ENCODE measurements around the gene PLGRKT.
"Not testable (repeated sequence)": the region's sequence is repeated elsewhere in the genome, so short reads cannot be mapped to it uniquely, and the experiment has no call there.

Gene PLGRKT

DNA sequence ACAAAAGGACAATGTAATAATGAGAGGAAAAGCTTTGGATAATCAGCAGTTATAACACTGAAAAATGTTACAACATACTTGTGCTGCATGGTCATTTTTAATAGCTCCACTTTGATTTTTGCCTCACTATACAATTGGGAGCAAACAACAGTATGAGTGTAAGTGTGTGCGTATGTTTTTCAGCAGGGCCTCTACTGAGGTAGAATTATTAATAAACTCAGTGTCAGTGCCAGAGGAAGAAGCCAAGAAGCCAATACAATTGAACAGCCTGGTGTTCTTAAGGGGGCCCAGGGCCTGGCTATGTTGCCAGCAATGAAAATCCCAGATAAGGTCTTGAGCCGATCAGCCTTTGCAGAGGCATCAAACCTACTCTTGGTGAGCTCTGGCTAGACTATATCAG lies 81.9 kb downstream of the PLGRKT start:
- DNase-seq (ENCODE audit: insufficient read length) (no peak), FAIRE-seq (no peak)
- TF ChIP-seq POLR2A (IDR thresholded peaks at IDR 0.05; ENCODE audit: low read depth, low read length): no peak
- TF ChIP-seq POLR2AphosphoS5 (IDR thresholded peaks at IDR 0.05; ENCODE audit: low read depth, low read length): no peak
- no peak for TF ChIP-seq TAF1 (IDR thresholded peaks at IDR 0.05; ENCODE audit: borderline replicate concordance, low read depth, low read length)

- no peak for TF ChIP-seq POLR2A (IDR thresholded peaks at IDR 0.05; ENCODE audit: low read depth, low read length)
- no peak for TF ChIP-seq POLR2AphosphoS5 (IDR thresholded peaks at IDR 0.05; ENCODE audit: low read depth, low read length)
- TF ChIP-seq TAF1 (IDR thresholded peaks at IDR 0.05; ENCODE audit: borderline replicate concordance, low read depth, low read length): no peak
- no peak for FAIRE-seq
These were observed 82.5 kb downstream of the PLGRKT start for GRCh38 chr9:5355226-5355625.

DNA sequence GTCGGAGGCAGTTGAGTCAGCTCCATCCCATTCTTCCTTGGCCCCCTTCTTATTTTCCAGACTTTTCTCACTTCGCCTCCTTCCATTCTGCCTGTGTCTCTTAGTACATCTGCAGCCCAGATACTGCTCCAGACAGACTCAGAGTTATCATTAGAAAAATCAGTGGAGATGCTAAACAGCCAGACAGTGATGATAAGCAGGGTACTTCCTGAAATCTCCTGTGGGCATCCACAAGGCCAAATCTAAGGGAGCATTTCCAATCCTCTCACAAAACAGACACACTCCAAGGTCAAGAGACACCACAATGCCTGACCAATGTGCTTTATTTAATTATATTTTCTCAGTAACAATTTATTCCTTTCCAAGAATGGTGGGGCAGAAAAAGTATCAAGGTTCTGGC lies 83.5 kb downstream of the PLGRKT start:
- FAIRE-seq (no peak), DNase-seq (ENCODE audit: insufficient read length) (no peak)
- no peak for TF ChIP-seq POLR2AphosphoS5 (IDR thresholded peaks at IDR 0.05; ENCODE audit: low read depth, low read length)
- no peak for TF ChIP-seq POLR2A (IDR thresholded peaks at IDR 0.05; ENCODE audit: low read depth, low read length)
- TF ChIP-seq TAF1 (IDR thresholded peaks at IDR 0.05; ENCODE audit: borderline replicate concordance, low read depth, low read length): no peak

More at GRCh38 chr9:5355226-5355625, 82.5 kb downstream of the PLGRKT start:
- no peak for DNase-seq (ENCODE audit: insufficient read length)

GRCh38 chr9:5352637-5353248 lies 85.0 kb downstream of the PLGRKT start:
- no peak for DNase-seq (ENCODE audit: insufficient read length)
- no peak for FAIRE-seq
- TF ChIP-seq POLR2A (IDR thresholded peaks at IDR 0.05; ENCODE audit: low read depth, low read length) (no peak), TAF1 (IDR thresholded peaks at IDR 0.05; ENCODE audit: borderline replicate concordance, low read depth, low read length) (no peak), POLR2AphosphoS5 (IDR thresholded peaks at IDR 0.05; ENCODE audit: low read depth, low read length) (no peak)

GRCh38 chr9:5338992-5339981 lies 98.4 kb downstream of the PLGRKT start, which contains the start of gene RLN1:
Gene RLN1, minus strand, starts transcription at chr9:5339876. Its CDS starts 130 bp downstream, at chr9:5339746.
- DNase-seq (ENCODE audit: insufficient read length) (peak; percentile 7), FAIRE-seq (peak; percentile 100)

DNA sequence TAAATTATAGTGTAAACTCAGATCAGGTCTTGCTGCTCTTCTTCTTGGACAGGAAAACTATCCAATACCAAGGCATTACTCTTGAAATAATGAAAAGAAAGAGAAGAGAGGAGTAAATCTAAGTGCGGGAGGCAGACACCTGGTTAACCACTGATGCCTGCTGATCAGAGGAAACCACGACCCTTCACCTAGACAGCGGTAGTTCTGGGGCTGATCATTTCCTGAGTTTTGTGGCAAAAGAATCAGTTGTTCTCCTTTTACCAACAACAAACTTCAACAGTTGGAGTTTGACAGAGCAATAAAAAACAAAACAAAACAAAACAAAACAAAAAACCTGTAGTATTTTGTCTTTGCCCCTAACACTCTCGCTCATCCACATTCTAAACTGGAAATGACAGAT lies 101.0 kb downstream of the PLGRKT start:
- no peak for TF ChIP-seq TAF1 (IDR thresholded peaks at IDR 0.05; ENCODE audit: borderline replicate concordance, low read depth, low read length)
- no peak for TF ChIP-seq POLR2A (IDR thresholded peaks at IDR 0.05; ENCODE audit: low read depth, low read length)
- no peak for TF ChIP-seq POLR2AphosphoS5 (IDR thresholded peaks at IDR 0.05; ENCODE audit: low read depth, low read length)
- FAIRE-seq (peak; percentile 91), DNase-seq (ENCODE audit: insufficient read length) (no peak)

- FAIRE-seq; DNase-seq (ENCODE audit: insufficient read length): not testable (repeated sequence)
These were observed 106.4 kb downstream of the PLGRKT start for GRCh38 chr9:5331276-5331675.

GRCh38 chr9:5326893-5327548 lies 110.7 kb downstream of the PLGRKT start:
- no peak for DNase-seq (ENCODE audit: insufficient read length)
- TF ChIP-seq POLR2A (IDR thresholded peaks at IDR 0.05; ENCODE audit: low read depth, low read length) (no peak), POLR2AphosphoS5 (IDR thresholded peaks at IDR 0.05; ENCODE audit: low read depth, low read length) (no peak), TAF1 (IDR thresholded peaks at IDR 0.05; ENCODE audit: borderline replicate concordance, low read depth, low read length) (no peak)
- FAIRE-seq: no peak

GRCh38 chr9:5326187-5326586 lies 111.5 kb downstream of the PLGRKT start:
- DNase-seq (ENCODE audit: insufficient read length) (no peak), FAIRE-seq (no peak)
- TF ChIP-seq POLR2A (IDR thresholded peaks at IDR 0.05; ENCODE audit: low read depth, low read length): no peak
- no peak for TF ChIP-seq TAF1 (IDR thresholded peaks at IDR 0.05; ENCODE audit: borderline replicate concordance, low read depth, low read length)
- no peak for TF ChIP-seq POLR2AphosphoS5 (IDR thresholded peaks at IDR 0.05; ENCODE audit: low read depth, low read length)

- FAIRE-seq; DNase-seq (ENCODE audit: insufficient read length): not testable (repeated sequence)
These were observed 116.1 kb downstream of the PLGRKT start for GRCh38 chr9:5321601-5322000.

DNA sequence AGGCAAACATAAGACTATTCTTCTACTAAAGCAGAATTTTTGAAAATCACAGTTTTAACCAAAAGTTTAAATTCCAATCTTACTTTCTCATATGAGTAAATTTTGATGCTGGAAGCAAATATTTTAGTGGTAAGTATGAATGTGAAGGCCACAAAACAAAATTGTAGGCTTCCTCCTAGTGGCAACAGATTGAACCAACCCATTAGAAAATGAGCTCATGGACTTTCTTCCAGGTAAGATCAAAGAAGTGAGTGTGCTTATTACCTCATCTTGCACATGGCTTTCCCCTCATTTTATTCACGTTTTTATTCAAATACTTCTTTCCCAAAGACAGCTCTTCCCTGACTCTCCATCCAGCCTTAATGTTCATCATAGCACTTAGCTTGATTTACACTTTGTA lies 116.7 kb downstream of the PLGRKT start:
- FAIRE-seq (no peak), DNase-seq (ENCODE audit: insufficient read length) (no peak)

DNA sequence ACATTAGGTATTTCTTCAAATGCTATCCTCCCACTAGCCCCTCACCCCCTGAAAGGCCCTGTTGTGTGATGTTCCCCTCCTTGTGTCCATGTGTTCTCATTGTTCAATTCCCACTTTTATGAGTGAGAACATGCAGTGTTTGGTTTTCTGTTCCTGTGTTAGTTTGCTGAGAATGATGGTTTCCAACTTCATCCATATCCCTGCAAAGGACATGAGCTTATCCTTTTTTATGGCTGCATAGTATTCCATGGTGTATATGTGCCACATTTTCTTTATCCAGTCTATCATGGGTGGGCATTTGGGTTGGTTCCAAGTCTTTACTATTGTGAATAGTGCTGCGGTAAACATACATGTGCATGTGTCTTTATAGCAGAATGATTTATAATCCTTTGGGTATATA lies 121.3 kb downstream of the PLGRKT start:
- not testable (repeated sequence) for FAIRE-seq; DNase-seq (ENCODE audit: insufficient read length)

More for the DNA sequence above, 116.7 kb downstream of the PLGRKT start:
- TF ChIP-seq POLR2AphosphoS5 (IDR thresholded peaks at IDR 0.05; ENCODE audit: low read depth, low read length): no peak
- TF ChIP-seq POLR2A (IDR thresholded peaks at IDR 0.05; ENCODE audit: low read depth, low read length): no peak
- no peak for TF ChIP-seq TAF1 (IDR thresholded peaks at IDR 0.05; ENCODE audit: borderline replicate concordance, low read depth, low read length)

All from GM12892 (cell line).